NCI-H2081 treated with DMSO at 0.1 percent for 48 hours (cell line): ENCODE measurements around the gene DDI2.
"Not testable (repeated sequence)": the region's sequence is repeated elsewhere in the genome, so short reads cannot be mapped to it uniquely, and the experiment has no call there.

Experiments
- DNase-seq: peaks from one replicate; lab custom pipeline; 2025; lab: John Stamatoyannopoulos, UW

Gene DDI2

GRCh38 chr1:15678578-15678977 is 61.3 kb downstream of the DDI2 start:
- no peak for DNase-seq

DNA sequence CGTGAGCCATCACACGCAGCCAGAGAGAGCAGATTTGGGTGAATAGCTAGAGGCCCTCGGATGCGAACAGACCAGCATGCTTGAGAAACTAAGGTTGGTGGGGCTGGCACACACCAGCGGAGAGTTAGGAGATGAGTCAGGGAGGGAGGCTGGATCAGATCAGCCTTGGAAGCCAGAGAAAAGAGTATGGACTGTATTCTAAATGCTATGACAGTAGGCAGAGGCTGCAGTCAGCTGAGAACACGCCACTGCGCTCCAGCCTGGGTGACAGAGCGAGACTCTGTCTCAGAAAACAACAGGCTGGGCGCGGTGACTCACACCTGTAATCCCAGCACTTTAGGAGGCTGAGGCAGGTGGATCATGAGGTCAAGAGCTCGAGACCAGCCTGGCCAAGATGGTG is 62.9 kb downstream of the DDI2 start:
- no peak for DNase-seq

DNA sequence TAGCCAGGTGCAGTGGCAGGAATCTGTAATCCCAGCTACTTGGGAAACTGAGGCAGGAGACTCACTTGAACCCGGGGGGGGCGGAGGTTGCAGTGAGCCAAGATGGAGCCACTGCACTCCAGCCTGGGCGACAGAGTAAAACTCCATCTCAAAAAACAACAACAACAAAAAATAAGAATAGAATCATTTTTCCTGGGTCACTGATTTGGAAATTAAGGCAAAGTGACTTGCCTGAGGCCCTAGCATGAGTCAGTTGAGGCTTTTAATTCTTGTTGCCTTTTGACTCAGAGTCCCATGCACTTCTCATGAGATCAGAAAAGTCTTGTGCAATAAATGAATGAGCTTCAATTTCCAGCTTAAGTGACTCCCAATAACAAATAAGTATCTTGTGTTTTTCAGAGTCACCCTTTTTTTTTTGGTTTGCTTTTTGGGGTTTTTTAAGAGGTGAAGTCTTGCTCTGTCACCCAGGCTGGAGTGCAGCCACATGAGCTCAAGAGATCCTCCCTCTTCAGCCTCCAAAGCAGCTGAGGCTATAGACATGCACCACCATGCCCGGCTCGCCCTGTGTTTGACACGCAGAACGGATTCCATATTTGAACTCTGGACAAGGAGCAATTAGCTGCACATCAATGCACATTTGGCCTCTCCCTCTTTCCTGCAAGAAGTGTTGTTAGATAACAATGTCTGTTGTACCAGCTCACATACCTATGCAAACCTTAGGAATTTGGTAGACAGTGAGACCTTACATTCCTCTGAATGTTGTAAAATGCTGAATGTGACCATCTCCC is 63.5 kb downstream of the DDI2 start:
- DNase-seq, result no peak

GRCh38 chr1:15681349-15682292 is 64.4 kb downstream of the DDI2 start:
- DNase-seq, result no peak

- DNase-seq, result no peak
Measured at GRCh38 chr1:15682936-15683341, 65.7 kb downstream of the DDI2 start.

DNA sequence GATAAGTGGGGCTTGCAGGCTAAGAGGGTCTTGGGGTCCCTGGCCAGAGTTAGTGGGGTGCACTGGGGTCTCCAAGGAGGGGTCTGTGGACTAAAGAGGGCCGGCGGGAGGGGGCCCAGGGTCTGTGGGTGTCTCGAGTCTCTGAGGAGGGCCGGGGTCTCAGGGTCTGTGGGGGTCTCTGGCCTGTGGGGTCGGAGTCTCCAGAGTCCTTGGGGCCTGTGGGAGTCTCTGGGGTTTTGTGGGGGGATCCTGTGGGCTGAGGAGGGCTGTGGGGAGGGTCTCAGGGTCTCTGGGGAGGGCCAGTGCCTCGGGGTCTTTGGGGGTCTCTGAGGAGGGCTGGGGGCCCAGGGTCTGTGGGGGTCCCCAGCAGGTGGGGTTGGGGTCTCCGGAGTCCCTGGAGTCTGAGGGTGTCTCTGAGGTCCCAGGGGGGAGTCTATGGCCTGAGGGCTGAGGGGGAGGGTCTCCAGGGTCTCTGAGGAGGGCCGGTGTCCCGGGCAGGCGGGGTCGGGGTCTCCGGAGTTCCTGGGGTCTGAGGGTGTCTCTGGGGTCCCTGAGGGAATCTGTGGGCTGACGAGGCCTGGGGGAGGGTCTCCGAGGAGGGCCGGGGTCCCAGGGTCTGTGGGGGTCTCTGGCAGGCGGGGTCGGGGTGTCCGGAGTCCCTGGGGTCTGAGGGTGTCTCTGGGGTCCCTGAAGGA is 66.2 kb downstream of the DDI2 start:
- DNase-seq, result no peak

DNA sequence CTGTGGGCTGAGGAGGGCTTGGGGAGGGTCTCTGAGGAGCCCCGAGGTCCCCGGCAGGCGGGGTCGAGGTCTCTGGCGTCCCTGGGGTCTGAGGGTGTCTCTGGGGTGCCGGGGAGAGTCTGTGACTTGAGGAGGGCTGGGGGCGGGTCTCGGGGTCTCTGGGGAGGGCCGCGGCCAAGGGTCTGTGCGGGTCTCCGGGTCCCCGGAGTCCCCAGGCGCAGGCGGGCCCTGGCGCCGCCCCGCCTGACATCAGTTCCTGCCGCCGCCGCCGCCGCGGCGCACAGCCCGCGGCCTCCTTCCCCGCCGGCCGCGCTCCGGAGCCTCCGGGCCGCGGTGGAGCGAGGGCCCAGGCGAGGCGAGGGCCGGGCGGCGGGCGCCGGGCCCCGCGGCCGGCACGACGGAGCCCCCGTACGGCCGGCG is 66.8 kb downstream of the DDI2 start, which contains the start of gene PLEKHM2:
TSS of gene PLEKHM2 (plus strand) at position 279 of the 420 bp plus-strand sequence. CDS start 239 bp downstream, outside the sequence.
- DNase-seq, result no peak

- DNase-seq, result no peak
Measured at GRCh38 chr1:15684468-15685291, 67.4 kb downstream of the DDI2 start.

DNA sequence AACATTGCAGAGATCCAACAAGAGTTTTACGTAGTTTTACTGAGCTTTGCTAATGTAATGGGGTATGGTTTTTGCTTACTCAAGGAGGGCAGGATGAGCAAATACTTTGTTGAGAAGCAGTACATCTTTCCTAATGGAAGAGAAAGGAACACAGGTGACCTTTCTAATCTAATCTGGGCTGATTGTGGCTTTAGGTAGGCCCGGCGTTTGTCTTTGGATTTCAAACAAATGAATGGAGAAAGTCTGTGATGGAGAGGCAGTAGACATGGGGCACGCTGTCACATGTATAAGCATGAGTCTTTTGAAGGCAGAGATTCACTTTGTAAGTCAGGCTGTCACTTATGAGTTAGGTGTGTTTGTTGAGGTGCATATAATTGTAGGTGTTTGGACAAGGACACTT is 68.6 kb downstream of the DDI2 start:
- DNase-seq, result no peak

DNA sequence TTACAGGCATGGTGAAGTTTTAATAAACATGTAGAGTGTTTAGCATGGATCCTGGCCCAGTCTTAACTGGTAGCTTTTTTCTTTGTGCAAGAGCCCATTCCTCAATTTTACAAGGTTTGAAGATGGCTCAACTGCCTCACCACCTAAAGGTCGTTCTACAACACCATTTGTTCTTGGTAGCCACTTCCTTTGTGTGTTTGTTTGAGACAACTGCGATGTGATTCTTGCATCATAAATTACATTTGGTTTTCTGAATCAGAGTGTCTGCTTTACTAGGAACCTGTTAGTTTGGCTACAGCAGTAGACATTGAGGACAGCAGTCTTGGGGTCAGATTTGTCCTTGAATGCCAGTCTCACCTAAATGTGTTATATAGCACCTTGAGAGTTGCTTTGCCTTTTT is 70.2 kb downstream of the DDI2 start:
- DNase-seq, result no peak

GRCh38 chr1:15690317-15690716 is 73.1 kb downstream of the DDI2 start:
- no peak for DNase-seq

DNA sequence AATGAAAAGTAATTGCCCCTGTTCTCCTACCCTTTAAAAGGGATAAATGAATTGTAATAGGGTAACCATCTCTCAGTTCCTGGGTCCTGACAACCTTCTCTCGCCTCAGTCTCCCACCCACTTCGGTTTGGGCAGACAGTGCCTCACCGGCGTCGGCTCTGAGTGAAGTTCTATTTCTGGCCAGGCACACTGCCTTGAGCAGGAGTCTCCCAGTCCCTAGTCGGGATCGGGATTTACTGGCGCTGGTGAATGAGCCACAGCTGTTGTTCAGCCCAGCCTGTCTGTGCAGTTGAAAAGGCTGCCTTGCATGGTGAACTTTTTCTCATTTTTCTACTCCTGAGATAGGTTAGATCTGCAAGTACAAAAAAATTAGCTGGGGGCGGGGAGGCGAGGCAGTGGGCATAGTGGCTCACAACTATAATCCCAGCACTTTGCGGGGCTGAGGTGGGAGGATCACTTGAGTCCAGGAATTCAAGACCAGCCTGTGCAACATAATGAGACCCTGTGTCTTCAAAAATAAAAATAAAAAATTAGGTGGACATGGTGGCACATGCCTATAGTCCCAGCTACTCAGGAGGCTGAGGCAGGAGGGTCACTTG is 74.3 kb downstream of the DDI2 start:
- DNase-seq, result no peak

- DNase-seq, result no peak
Measured at GRCh38 chr1:15692121-15692682, 74.9 kb downstream of the DDI2 start.

DNA sequence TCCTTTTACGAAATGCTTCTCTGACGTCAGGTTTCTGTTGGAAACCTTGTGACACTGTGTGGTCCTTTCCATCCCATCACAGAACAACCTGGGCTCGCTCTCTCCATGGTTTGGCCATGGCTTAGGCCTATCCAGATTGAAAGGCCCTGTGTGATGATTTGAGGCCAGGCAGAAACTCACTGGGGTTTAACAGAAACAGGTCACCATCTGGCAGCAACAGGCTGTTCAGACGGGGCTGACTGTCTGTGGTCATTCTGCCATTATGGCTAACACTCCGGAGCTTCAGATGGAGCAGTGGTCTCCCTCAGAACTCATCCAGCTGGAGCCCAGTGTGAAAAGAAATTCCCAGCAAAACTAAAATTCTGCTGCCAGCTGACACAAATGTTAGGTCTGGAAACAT is 76.1 kb downstream of the DDI2 start:
- no peak for DNase-seq

GRCh38 chr1:15696956-15697521 is 79.8 kb downstream of the DDI2 start:
- DNase-seq, result no peak

DNA sequence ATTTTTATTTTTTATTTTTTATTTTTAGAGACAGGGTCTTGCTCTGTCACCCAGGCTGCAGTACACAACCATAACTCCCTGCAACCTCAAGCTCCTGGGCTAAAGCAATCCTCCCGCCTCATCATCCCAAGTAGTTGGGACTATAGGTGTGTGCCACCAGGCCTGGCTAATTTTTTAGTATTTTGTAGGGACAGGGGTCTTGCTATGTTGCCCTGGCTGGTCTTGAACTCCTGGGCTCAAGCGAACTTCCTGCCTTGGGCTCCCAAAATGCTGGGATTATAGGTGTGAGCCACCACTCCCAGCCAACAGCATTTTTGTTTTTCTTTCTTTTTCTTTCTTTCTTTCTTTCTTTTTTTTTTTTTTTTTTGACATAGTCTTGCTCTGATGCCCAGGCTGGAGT is 80.9 kb downstream of the DDI2 start:
- DNase-seq, result no peak

- DNase-seq, result not testable (repeated sequence)
Measured at GRCh38 chr1:15699321-15699720, 82.1 kb downstream of the DDI2 start.

- DNase-seq, result no peak
Measured at GRCh38 chr1:15700508-15700907, 83.2 kb downstream of the DDI2 start.

DNA sequence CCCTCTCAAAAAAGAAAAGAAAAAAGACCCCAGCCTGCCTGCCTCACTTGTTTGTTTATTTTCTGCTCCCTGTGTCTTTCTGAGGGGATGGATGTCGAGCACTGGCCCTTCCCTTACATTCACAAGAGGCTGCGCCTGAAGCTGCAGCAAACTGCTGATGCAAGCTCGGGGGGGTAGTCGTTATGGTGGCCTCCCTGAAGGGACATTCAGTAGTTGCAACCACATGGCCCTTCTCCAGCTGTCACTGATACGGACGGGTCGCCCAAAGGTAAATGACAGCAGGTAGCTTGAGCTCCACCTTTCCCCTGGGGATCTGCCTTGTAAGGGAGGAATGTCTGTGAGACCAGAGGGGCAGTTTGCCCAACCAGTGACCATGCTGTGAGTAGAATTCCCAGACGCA is 84.5 kb downstream of the DDI2 start:
- DNase-seq, result no peak
